GM12891 (cell line): ENCODE results near the gene ADAMTS5.

Experiments
- PAX5 ChIP-seq: IDR thresholded peaks from 2 replicates; pipeline ENCODE4 v1.6.1; 2011; ENCODE audit warnings: low read length, moderate library complexity, mild to moderate bottlenecking; ENCODE audit not compliant: insufficient read depth, severe bottlenecking
- POLR2A ChIP-seq: IDR thresholded peaks from 2 replicates; pipeline ENCODE4 v1.6.1; 2011; ENCODE audit warnings: low read depth, low read length, control low read depth
- POLR2AphosphoS5 ChIP-seq: IDR thresholded peaks from 2 replicates; pipeline ENCODE4 v1.6.1; 2011; ENCODE audit warnings: low read depth, low read length, control low read depth
- POU2F2 ChIP-seq: IDR thresholded peaks from 2 replicates; pipeline ENCODE4 v1.6.1; 2011; ENCODE audit warnings: low read depth, mild to moderate bottlenecking, control low read depth, low read length, moderate library complexity
- SPI1 ChIP-seq: IDR thresholded peaks from 2 replicates; pipeline ENCODE4 v1.6.1; 2011; ENCODE audit warnings: low read depth, low read length, control low read depth
- TAF1 ChIP-seq: IDR thresholded peaks from 2 replicates; pipeline ENCODE4 v1.6.1; 2011; ENCODE audit warnings: low read depth, low read length, control low read depth

DNA sequence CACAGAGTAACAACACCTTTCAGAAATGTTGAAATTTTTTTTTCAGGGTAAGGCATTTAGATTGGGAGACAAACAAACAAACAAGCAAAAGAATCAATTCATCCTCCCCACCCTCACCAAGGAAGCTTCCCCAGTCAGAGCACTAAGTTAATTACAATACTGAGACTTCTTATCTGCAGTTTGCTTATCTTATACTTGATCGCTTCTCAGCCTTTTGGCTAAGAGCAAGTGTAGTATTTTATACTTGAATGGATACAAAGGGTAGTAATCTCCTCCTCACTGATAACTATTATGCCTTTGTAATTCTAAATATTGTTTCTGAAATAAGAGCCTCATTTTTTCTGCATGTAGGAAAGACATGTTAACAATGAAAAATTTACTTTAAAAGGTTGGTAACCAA, 54.4 kb downstream of the ADAMTS5 start:
- TF ChIP-seq POLR2A (no peak), POLR2AphosphoS5 (no peak), TAF1 (no peak), POU2F2 (no peak), SPI1 (no peak), PAX5 (no peak)
